Right lobe of liver (tissue), 4 donors: Measurements from ENCODE around the gene STAT5B.

ENCODE experiments used
- CTCF ChIP-seq, 4 donors: fragments of 200-600 bp in 3 of 4; fragments of 450-650 bp in 1 of 4; IDR thresholded peaks; one replicate each; pipeline versions ENCODE4 v1.5.1 to v1.8.0; 2016 to 2022; ENCODE audit warnings: antibody characterized with exemption in 4 of 4, mild to moderate bottlenecking in 2 of 4
- POLR2A ChIP-seq: fragments of 450-650 bp; IDR thresholded peaks from one replicate; pipeline ENCODE4 v1.6.1; 2017; ENCODE audit warnings: antibody characterized with exemption, mild to moderate bottlenecking
- donor health status: DM: no; HTN: no; CAD: no.
- donor health status: DM: no; HTN: no; CAD: no.
- donor health status: DM: no; HTN: yes; CAD: no.

DNA sequence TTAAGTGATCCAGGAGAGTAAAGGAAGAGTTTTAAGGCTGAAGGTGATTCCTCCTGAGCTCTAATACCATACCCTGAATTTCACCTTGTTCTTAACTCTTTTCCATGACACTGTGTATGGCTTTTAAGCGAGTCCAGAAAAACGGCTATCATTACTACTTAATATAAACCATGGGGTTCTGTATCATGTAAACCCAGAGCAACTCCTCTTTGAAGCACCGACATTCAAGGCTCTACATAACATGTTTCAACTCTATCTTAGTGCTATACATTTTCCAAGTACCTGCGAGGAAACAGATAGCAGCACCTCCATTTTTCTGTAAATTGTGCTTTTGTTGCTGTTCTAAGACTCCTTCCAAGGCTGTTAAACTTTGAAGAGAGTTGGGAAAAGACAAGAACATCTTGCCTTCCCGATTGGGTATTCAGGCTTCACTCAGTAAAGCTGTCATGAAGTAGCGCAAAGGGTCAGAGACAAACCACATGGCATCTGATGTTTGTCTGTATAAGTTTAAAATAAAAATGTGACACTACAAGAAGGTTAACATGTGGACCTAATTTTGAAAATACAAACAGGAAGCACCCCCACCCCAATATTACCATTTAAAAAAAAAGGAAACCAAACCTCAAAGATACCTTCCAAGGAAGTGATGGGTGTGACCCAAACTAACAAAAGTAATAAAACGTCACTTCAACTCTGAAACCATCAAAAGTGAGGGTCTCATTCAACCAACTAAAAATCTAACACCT lies 3.9 kb downstream of the STAT5B start:
- no peak for TF ChIP-seq CTCF (IDR thresholded peaks at IDR 0.05)
- no peak for TF ChIP-seq POLR2A
